ENCODE results near the gene AQP7.

Gene AQP7

DNA sequence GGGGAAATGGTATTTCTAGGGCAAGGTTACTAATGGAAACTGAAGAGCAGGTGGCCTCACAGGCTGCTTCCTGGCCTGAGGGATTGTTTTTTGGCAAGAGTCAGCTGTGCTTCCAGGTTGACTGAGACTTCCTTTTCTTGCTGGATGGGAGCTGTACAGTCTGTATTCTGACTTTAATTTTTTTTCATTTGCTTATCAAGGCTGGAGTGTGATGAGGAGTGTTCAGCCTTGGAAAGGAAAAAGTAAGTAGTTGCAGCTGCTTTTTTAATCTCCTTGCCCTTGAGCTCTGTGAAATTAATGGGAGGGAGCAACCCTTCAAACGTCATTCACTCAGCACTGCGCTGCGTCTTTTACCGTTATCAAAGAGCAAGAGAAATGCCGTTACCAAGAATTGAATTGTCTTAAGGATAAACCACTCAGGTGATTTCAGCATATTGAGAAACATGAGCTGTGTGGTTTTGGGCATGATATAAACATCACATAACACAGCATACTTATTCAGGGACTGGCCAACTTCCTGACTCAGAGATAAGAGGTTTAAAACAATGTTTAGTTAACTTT lies 47.6 kb downstream of the AQP7 start:
- Histone ChIP-seq H3K36me3 (peaks cover 12% of the 10 kb centered on the region), H3K27me3 (no peaks in the 10 kb centered on the region), H3K4me3 (ENCODE audit: low read depth in 1 of 2, low read length in 1 of 2) (no peak overlapping the region), H3K27ac (peak overlapping the region; percentile 50), H3K9me3 (no peaks in the 10 kb centered on the region), H3K4me1 (ENCODE audit: control insufficient read depth in 1 of 2, insufficient read depth in 1 of 2, low read depth in 1 of 2, low read length in 1 of 2) (peaks cover 22 to 23% of the 10 kb centered on the region in 2 experiments)
- TF ChIP-seq, protein P1, sequence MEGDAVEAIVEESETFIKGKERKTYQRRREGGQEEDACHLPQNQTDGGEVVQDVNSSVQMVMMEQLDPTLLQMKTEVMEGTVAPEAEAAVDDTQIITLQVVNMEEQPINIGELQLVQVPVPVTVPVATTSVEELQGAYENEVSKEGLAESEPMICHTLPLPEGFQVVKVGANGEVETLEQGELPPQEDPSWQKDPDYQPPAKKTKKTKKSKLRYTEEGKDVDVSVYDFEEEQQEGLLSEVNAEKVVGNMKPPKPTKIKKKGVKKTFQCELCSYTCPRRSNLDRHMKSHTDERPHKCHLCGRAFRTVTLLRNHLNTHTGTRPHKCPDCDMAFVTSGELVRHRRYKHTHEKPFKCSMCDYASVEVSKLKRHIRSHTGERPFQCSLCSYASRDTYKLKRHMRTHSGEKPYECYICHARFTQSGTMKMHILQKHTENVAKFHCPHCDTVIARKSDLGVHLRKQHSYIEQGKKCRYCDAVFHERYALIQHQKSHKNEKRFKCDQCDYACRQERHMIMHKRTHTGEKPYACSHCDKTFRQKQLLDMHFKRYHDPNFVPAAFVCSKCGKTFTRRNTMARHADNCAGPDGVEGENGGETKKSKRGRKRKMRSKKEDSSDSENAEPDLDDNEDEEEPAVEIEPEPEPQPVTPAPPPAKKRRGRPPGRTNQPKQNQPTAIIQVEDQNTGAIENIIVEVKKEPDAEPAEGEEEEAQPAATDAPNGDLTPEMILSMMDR (IDR thresholded peaks at IDR 0.05), result no peak

DNA sequence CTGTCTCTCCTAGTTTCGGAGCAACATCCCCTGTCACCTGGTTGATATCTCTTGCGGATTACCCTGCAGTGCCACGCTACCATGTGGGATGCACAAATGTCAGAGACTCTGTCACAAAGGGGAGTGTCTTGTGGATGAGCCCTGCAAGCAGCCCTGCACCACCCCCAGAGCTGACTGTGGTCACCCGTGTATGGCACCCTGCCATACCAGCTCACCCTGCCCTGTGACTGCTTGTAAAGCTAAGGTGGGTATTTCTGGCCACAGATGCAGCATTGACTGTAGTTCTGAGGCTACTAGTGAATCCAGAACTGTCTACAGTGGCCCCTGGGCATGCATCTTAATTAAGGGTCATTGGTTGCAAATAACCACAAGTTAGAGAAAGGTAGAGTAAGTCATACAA lies 50.8 kb downstream of the AQP7 start:
- Histone ChIP-seq H3K4me1 (ENCODE audit: control insufficient read depth in 1 of 2, insufficient read depth in 1 of 2, low read depth in 1 of 2, low read length in 1 of 2) (peaks cover 22 to 25% of the 10 kb centered on the region in 2 experiments), H3K27me3 (no peaks in the 10 kb centered on the region), H3K36me3 (peaks cover 38% of the 10 kb centered on the region), H3K9me3 (no peaks in the 10 kb centered on the region), H3K27ac (no peak overlapping the region), H3K4me3 (ENCODE audit: low read depth in 1 of 2, low read length in 1 of 2) (no peak overlapping the region)
- TF ChIP-seq, protein P1 (IDR thresholded peaks at IDR 0.05), result no peak

DNA sequence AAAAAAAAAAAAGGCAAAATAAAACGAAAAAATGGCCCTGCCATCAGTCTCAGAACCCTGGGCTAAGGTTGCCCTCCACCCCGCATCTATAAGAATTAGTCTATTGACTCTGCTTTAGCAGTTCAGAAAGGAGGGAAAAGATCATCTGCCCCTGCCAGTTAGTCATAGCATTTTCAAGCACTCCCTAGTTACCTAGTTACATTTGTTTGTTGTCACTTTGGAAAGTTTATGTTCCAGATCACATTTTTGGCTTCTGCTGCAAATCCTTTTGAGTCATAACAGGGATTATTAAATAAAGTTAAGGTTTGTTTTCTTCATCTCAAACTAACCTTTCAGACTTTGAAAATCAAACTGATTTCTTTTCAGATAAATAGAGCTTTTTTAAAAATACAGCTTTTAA lies 52.1 kb downstream of the AQP7 start:
- TF ChIP-seq, protein P1 (IDR thresholded peaks at IDR 0.05), result no peak
- peaks cover 50% of the 10 kb centered on the region for H3K36me3 ChIP-seq

DNA sequence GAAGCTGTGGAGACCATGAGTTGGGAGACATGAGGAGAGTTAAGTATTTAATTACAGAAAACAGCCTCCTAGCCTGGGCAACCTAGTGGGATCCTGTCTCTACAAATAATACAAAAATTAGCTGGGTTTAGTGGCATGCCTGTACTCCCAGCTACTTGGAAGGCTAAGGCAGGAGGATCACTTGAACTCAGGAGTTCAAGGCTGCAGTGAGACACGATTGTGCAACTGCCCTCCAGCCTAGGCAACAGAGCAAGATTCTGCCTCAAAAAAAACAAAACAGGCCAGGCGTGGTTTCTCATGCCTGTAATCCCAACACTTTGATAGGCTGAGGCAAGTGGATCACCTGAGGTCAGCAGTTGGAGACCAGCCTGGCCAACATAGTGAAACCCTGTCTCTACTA lies 52.6 kb downstream of the AQP7 start:
- TF ChIP-seq, protein P1 (IDR thresholded peaks at IDR 0.05), result no peak
- Histone ChIP-seq H3K4me1 (ENCODE audit: control insufficient read depth in 1 of 2, insufficient read depth in 1 of 2, low read depth in 1 of 2, low read length in 1 of 2) (peaks cover 18 to 21% of the 10 kb centered on the region in 2 experiments), H3K36me3 (peaks cover 56% of the 10 kb centered on the region), H3K4me3 (ENCODE audit: low read depth in 1 of 2, low read length in 1 of 2) (no peak overlapping the region), H3K27ac (no peak overlapping the region), H3K9me3 (no peaks in the 10 kb centered on the region), H3K27me3 (no peaks in the 10 kb centered on the region)

More for the DNA sequence above, 52.1 kb downstream of the AQP7 start:
- Histone ChIP-seq H3K27me3 (no peaks in the 10 kb centered on the region), H3K27ac (no peak overlapping the region), H3K4me1 (ENCODE audit: control insufficient read depth in 1 of 2, insufficient read depth in 1 of 2, low read depth in 1 of 2, low read length in 1 of 2) (peaks cover 22 to 25% of the 10 kb centered on the region in 2 experiments), H3K4me3 (ENCODE audit: low read depth in 1 of 2, low read length in 1 of 2) (no peak overlapping the region), H3K9me3 (no peaks in the 10 kb centered on the region)

DNA sequence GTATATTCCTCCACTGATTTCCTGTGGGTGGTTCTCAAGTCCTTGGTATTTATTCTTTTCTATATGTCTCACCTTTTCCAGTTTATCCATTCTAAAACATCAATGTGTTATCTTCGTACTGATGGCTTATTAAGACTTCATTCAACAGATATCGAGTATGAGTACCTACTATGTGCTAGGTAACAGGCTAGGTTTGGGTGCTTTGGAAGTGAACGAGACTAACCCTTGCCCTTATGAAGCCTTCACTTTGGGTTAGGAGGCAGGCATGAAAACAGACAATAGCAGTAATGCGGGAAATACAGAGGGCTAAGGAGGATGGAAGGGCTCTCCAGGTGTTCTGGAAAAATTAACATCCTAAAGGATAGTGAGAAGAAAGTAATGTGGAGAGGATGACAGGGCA lies 53.4 kb downstream of the AQP7 start:
- no peak overlapping the region for H3K27ac ChIP-seq
- TF ChIP-seq, protein P1 (IDR thresholded peaks at IDR 0.05), result no peak
- H3K4me1 ChIP-seq (ENCODE audit: control insufficient read depth in 1 of 2, insufficient read depth in 1 of 2, low read depth in 1 of 2, low read length in 1 of 2), result peaks cover 11 to 14% of the 10 kb centered on the region in 2 experiments
- no peaks in the 10 kb centered on the region for H3K9me3 ChIP-seq
- H3K27me3 ChIP-seq, result no peaks in the 10 kb centered on the region
- no peak overlapping the region for H3K4me3 ChIP-seq (ENCODE audit: low read depth in 1 of 2, low read length in 1 of 2)
- H3K36me3 ChIP-seq, result peaks cover 63% of the 10 kb centered on the region
